ENCODE data around the gene FAM89A. TPM values are rescaled to one million over a fixed set of nuclear protein-coding genes. Genes with fewer than 3 reads are reported as not detected.
"Not testable (repeated sequence)": the region's sequence is repeated elsewhere in the genome, so short reads cannot be mapped to it uniquely, and the experiment has no call there.

The FAM89A gene
- total RNA-seq, 4 donors from 2014 or later: 10.3 to 20.5 (median 16.1) TPM

DNA sequence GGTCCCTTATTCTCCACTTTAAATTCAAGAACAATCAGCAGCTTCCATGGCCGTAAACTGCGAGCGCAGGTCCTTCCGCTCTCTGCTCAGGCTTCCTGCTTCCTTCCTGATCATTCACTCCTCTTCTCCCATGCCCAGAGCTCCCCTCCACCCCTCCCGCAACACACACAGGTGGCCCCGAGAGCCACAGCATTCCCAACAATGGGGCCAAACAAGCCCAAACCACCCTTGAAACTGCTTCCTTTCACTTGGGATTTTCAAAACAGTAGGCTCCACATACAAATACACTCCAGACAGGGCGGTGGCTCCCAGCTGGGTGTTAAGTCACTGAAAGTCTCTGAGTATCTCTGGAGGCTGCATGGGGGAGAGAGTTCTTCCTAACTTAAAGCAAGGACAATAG, 11.4 kb downstream of the FAM89A start:
- Histone ChIP-seq H3K27ac (no peak overlapping the region), H3K9me3 (no peaks in the 10 kb centered on the region), H3K27me3 (no peaks in the 10 kb centered on the region), H3K4me3 (no peak overlapping the region), H3K4me1 (no peaks in the 10 kb centered on the region), H3K36me3 (no peaks in the 10 kb centered on the region)
- intact Hi-C loops (cut with DNase I; ENCODE audit: low total_unique reads): no loop called here
- DNase-seq: no peak
- TF ChIP-seq POLR2A (IDR thresholded peaks at IDR 0.05): no peak
- TF ChIP-seq, protein P1, sequence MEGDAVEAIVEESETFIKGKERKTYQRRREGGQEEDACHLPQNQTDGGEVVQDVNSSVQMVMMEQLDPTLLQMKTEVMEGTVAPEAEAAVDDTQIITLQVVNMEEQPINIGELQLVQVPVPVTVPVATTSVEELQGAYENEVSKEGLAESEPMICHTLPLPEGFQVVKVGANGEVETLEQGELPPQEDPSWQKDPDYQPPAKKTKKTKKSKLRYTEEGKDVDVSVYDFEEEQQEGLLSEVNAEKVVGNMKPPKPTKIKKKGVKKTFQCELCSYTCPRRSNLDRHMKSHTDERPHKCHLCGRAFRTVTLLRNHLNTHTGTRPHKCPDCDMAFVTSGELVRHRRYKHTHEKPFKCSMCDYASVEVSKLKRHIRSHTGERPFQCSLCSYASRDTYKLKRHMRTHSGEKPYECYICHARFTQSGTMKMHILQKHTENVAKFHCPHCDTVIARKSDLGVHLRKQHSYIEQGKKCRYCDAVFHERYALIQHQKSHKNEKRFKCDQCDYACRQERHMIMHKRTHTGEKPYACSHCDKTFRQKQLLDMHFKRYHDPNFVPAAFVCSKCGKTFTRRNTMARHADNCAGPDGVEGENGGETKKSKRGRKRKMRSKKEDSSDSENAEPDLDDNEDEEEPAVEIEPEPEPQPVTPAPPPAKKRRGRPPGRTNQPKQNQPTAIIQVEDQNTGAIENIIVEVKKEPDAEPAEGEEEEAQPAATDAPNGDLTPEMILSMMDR (IDR thresholded peaks at IDR 0.05): no peak

DNA sequence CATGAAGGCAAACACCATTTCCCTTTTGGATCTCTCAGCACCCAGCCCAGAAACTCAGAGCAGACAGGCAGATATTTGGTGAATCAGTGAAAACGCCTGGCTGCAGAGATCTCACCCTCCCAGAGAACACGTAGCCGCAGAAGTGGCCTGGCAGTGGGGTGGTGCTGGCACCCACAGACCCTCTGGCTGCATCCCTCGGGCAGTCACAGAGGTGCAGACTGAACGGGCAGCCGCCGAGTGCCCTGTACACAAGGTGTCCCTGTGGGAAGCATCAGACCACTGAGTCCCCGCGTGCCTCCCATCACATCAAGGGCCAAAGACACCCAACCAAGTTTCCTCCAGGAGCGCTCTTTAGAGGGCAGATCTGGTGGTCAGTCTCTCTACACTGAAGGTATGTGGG, 12.1 kb downstream of the FAM89A start:
- H3K4me3 ChIP-seq: no peak overlapping the region
- intact Hi-C loops (cut with DNase I; ENCODE audit: low total_unique reads): no loop called here
- DNase-seq: no peak
- H3K4me1 ChIP-seq: no peaks in the 10 kb centered on the region
- no peaks in the 10 kb centered on the region for H3K27me3 ChIP-seq
- no peaks in the 10 kb centered on the region for H3K36me3 ChIP-seq
- H3K27ac ChIP-seq: no peak overlapping the region
- TF ChIP-seq POLR2A (IDR thresholded peaks at IDR 0.05): no peak
- H3K9me3 ChIP-seq: no peaks in the 10 kb centered on the region

DNA sequence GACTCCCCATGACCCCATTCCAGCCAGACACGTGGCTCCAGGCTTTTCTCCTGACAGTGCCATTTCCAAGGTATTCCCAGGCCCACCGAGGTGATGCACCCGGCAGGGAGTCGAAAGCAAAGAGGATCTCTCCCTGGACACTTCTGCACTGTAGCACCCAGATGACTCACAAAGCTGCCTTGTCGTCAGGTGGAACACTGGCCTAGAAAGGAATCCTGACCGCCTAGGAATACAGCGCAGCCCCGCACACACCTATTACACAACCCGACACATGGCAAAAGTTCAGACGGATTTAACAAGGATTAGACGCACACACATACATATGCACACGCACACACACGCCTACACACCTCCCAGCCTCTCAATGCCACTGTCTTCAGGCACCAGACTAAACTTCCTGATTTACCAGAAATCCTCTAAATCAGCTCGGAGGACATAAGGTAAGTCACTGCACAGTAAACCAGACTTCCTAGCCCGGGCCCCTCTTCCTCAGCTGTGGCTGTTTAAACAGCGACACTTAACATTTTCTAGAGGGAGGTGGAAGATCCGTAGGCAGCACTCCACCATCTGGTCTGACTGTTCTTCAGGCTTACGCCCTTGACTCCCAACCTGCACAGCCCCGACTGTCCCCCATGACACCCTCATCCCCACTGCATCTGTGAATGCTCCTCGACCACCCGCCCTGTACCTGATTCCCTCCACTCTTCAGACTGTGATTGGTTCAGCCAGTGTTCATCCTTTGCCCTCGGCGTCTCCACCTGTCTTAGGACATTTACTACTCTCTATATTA, 12.7 kb downstream of the FAM89A start:
- no peak for TF ChIP-seq POLR2A (IDR thresholded peaks at IDR 0.05)
- TF ChIP-seq, protein P1 (IDR thresholded peaks at IDR 0.05): no peak
- no peaks in the 10 kb centered on the region for H3K36me3 ChIP-seq
- no peak overlapping the region for H3K27ac ChIP-seq
- no peak for DNase-seq
- H3K9me3 ChIP-seq: no peaks in the 10 kb centered on the region
- no peaks in the 10 kb centered on the region for H3K4me1 ChIP-seq
- H3K27me3 ChIP-seq: no peaks in the 10 kb centered on the region
- intact Hi-C loops (cut with DNase I; ENCODE audit: low total_unique reads): no loop called here
- no peak overlapping the region for H3K4me3 ChIP-seq

- Histone ChIP-seq H3K27me3 (no peaks in the 10 kb centered on the region), H3K9me3 (no peaks in the 10 kb centered on the region), H3K4me1 (no peaks in the 10 kb centered on the region), H3K27ac (no peak overlapping the region), H3K36me3 (no peaks in the 10 kb centered on the region), H3K4me3 (no peak overlapping the region)
- DNase-seq: no peak
- TF ChIP-seq, protein P1 (IDR thresholded peaks at IDR 0.05): no peak
- TF ChIP-seq POLR2A (IDR thresholded peaks at IDR 0.05): no peak
- intact Hi-C loops (cut with DNase I; ENCODE audit: low total_unique reads): no loop called here
Observed at GRCh38 chr1:231026576-231026975, 13.5 kb downstream of the FAM89A start.

DNA sequence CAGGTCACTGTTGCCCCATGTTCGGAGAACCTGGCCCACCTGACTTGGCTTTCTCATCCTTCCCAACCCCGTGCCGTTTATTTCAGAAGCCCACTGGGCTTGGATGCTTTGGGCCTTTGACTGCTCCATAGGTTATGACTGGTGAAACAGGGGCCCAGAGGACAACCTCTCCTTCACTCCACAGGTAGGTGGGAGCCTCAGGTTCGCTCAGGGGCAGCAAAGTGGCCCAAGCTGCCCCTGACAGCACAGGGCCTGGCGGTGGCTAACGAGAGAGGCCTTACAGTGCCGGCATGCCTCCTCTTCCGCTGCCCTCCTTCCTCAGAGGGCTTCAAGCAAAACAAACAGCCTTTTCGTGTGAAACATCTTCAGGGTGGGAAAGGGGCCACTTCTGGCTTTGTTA, 16.9 kb downstream of the FAM89A start:
- intact Hi-C loops (cut with DNase I; ENCODE audit: low total_unique reads): no loop called here
- DNase-seq: no peak
- H3K27me3 ChIP-seq: no peaks in the 10 kb centered on the region
- no peaks in the 10 kb centered on the region for H3K36me3 ChIP-seq
- H3K4me3 ChIP-seq: no peak overlapping the region
- TF ChIP-seq, protein P1 (IDR thresholded peaks at IDR 0.05): no peak
- TF ChIP-seq POLR2A (IDR thresholded peaks at IDR 0.05): no peak
- H3K4me1 ChIP-seq: no peaks in the 10 kb centered on the region
- no peaks in the 10 kb centered on the region for H3K9me3 ChIP-seq
- no peak overlapping the region for H3K27ac ChIP-seq

- H3K27me3 ChIP-seq; intact Hi-C loops (cut with DNase I; ENCODE audit: low total_unique reads); H3K9me3 ChIP-seq; DNase-seq; H3K4me3 ChIP-seq; H3K36me3 ChIP-seq; H3K27ac ChIP-seq; H3K4me1 ChIP-seq: not testable (repeated sequence)
Observed at GRCh38 chr1:231022543-231022942, 17.5 kb downstream of the FAM89A start.
